AG10803 (cell line): ENCODE measurements around the gene FOLR2.
"Not testable (repeated sequence)": the region's sequence is repeated elsewhere in the genome, so short reads cannot be mapped to it uniquely, and the experiment has no call there.

Experiments
- DNase-seq: peaks from one replicate; pipeline ENCODE4 v3.0.0; 2010; ENCODE audit warnings: low read depth
- H3K4me3 ChIP-seq: 2 replicates; pipeline ENCODE4 v1.5.1; 2011; ENCODE audit warnings: mild to moderate bottlenecking, low read length, control low read depth
- TF ChIP-seq, protein P1 (sequence below): conservative IDR thresholded peaks from 2 replicates; pipeline ENCODE4 v1.5.1; 2011; ENCODE audit warnings: mild to moderate bottlenecking, low read length, control low read depth, inconsistent platforms

Gene FOLR2

DNA sequence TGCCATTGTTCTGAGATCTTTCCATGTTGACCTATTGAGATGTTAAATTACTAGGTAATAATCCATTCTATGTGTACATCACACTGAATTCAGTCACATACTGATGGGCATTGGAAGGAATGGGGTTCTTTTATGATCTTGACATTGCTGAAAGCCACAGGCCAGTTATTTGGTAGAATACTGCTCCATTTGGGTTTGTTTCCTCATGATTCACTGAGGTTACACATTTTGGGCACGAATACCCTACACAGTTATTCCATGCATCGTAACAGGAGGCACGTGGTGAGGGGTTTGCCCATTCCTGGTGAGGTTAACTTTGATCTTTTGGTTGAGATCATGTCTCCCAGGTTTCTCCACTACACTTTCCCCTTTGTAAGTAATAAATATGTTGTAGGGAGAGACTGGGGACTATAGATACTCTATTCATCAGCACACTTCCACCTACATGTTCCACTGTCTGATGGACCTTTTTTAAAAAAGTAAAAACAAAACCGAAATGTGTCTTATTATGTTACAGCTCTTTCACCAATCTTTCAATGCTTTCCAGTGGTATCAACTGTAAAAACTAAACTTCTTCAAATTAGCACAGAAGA, 36.7 kb upstream of the FOLR2 start:
- no peak overlapping the region for H3K4me3 ChIP-seq
- peak; percentile 52 for DNase-seq
- TF ChIP-seq, protein P1, sequence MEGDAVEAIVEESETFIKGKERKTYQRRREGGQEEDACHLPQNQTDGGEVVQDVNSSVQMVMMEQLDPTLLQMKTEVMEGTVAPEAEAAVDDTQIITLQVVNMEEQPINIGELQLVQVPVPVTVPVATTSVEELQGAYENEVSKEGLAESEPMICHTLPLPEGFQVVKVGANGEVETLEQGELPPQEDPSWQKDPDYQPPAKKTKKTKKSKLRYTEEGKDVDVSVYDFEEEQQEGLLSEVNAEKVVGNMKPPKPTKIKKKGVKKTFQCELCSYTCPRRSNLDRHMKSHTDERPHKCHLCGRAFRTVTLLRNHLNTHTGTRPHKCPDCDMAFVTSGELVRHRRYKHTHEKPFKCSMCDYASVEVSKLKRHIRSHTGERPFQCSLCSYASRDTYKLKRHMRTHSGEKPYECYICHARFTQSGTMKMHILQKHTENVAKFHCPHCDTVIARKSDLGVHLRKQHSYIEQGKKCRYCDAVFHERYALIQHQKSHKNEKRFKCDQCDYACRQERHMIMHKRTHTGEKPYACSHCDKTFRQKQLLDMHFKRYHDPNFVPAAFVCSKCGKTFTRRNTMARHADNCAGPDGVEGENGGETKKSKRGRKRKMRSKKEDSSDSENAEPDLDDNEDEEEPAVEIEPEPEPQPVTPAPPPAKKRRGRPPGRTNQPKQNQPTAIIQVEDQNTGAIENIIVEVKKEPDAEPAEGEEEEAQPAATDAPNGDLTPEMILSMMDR: no peak

DNA sequence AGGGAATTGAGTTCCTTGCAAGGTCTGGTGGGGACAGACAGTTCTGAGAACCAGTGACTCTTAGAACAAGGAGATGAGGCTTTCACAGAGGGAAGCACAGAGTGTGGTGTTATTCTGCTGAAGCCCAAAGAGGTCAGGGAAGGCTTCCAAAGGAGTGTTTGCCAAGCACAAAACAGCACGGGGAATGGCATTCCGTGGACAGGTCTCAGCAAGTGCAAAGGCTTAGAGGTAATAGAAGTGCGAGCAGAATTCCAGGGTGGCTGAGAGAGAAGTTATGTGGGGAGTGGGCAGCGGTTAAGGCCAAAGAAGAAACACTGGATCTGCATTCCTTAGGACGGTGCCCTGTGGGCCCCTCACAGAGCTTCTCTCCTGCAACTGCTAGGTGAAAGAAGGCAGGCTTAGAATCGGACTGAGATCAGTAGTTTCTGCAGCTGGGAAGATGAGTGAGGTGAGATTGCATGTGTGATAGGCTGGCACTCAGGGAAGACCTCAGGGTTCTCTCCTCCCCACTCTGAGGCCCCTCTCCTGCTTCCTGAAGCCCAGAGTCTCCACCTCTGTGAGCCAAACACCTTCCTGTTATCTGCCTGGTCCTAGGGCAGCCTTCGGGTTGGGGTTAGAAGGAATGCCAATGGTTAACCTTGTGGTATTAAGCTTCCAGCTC, 35.6 kb upstream of the FOLR2 start:
- DNase-seq: peak; percentile 18
- not testable (repeated sequence) for H3K4me3 ChIP-seq

DNA sequence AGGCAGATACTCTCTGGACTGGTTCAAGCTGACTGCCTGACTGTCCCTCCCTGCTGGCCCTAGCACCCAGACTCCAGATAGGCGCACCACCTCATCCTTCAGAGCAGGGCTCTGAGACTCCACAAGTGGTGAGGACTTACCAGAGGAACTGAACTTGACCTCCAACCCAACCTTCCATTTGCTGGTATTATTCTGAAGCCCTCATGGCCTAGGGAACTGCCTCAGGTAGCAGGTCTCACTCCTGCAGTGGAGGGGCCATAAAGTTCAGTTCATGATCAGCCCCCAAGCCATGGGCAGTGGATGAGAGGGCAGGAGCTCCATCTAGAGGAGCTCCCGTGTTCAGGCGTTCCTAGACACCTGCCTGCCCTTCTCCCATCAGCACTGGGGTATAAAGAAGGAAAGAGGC, 35.0 kb upstream of the FOLR2 start:
- TF ChIP-seq, protein P1: peak; percentile 14; the same call in 1 of the 2 replicates
- DNase-seq, H3K4me3 ChIP-seq: not testable (repeated sequence)

DNA sequence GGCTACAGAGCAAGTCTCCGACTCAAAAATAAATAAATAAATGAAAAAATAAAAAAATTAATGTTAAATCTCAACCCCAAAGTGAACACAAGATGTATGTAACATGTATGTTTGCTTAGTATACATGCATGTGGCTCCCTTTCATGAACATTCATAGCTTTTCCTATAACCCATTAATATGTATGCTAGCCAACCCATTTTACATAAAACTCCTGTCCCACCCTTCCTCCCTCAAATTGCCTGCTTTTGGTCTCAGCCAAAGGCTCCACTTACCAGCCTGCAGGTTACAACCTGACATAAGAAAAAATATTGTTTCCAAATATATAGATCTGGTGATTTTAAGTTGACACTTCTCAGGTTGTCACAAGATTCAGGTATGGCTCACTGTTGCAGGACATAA, 28.3 kb upstream of the FOLR2 start:
- no peak overlapping the region for H3K4me3 ChIP-seq
- TF ChIP-seq, protein P1: no peak
- no peak for DNase-seq

DNA sequence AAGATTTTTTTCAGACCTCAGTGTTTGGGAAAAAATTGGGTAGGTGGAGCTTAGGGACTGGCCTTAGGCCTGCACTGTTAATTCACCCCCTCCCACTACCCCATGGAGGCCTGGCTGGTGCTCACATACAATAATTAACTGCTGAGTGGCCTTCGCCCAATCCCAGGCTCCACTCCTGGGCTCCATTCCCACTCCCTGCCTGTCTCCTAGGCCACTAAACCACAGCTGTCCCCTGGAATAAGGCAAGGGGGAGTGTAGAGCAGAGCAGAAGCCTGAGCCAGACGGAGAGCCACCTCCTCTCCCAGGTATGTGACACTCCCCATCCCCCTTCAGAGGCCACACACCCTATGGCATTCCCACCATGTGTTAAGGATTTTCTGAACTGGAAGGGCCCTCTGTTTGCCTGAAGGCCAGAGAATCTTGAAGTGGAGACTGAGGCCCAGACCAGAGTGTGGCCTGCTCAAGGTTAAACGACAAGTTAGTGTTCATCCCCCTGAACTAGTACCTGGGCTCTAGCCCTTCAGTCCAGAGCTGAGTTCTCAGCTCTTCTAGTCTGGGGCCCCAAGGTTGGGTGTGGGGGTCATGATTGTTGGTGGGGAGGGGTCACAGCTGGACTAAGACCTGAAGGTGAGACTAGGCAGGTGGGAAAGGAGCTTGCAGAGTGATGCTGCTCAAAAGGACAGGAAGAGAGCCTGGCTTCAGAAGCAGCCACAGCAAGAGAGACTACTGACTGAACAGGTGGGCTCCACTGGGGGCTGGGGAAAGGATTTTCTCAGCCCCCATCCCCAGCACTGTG, 26.9 kb upstream of the FOLR2 start:
- TF ChIP-seq, protein P1: no peak
- no peak overlapping the region for H3K4me3 ChIP-seq
- DNase-seq: peak; percentile 41

- no peak overlapping the region for H3K4me3 ChIP-seq
- DNase-seq: no peak
- TF ChIP-seq, protein P1: no peak
Measured at GRCh38 chr11:72190631-72191071, 25.9 kb upstream of the FOLR2 start.

DNA sequence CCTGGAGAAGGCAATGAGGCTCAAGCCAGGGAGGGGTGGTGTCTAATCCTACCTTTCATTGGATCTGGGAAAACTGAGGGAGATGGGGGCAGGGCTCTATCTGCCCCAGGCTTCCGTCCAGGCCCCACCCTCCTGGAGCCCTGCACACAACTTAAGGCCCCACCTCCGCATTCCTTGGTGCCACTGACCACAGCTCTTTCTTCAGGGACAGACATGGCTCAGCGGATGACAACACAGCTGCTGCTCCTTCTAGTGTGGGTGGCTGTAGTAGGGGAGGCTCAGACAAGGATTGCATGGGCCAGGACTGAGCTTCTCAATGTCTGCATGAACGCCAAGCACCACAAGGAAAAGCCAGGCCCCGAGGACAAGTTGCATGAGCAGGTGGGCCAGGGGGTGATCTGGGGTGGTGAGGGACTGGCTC, 24.6 kb upstream of the FOLR2 start, which contains the start of gene FOLR1:
FOLR1 (plus strand) TSS at position 180 of the 421 bp plus-strand sequence; CDS start at position 214, 34 bp downstream.
- DNase-seq: peak; percentile 14
- TF ChIP-seq, protein P1: no peak
- no peak within 1 kb of the TSS for H3K4me3 ChIP-seq
